ENCODE results near the gene JAG1.
"Not testable (repeated sequence)": the region's sequence is repeated elsewhere in the genome, so short reads cannot be mapped to it uniquely, and the experiment has no call there.

The JAG1 gene

DNA sequence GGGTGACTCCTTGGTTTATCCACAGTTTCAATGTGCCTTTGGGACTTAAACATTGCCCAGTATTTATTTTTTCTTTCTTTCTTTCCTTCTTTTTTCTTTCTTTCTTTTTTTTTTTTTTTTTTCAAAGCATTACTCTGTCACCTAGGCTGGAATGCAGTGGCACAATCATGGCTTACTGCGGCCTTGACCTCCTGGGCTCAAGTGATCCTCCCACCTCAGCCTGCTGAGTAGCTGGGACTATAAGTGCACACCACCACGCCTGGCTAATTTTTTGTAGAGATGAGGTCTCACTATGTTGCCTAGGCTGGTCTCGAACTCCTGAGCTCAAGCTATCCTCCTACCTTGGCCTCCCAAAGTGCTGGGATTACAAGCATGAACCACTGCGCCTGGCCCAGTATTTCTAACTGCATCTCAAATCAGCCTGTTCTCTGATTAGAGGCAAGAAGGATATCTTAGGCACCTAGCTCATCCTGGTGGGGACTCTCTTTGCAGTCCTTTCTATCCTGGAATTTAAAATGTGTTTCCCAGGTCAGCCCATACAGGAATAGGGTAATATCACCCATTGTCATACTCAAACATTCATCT, 56.2 kb downstream of the JAG1 start:
- H3K9me3 ChIP-seq (ENCODE audit: control insufficient read depth, low read length); H3K4me3 ChIP-seq (ENCODE audit: low read length); DNase-seq (ENCODE audit: low read depth); H3K9ac ChIP-seq (ENCODE audit: low read length); H3K27me3 ChIP-seq (replicated peaks; ENCODE audit: control insufficient read depth, insufficient read depth, low read length); H3K36me3 ChIP-seq (ENCODE audit: control insufficient read depth, insufficient read depth, low read length, severe bottlenecking): not testable (repeated sequence)
- peaks cover 17% of the 10 kb centered on the region for H3K4me1 ChIP-seq (ENCODE audit: control insufficient read depth, insufficient read depth, low read length)

DNA sequence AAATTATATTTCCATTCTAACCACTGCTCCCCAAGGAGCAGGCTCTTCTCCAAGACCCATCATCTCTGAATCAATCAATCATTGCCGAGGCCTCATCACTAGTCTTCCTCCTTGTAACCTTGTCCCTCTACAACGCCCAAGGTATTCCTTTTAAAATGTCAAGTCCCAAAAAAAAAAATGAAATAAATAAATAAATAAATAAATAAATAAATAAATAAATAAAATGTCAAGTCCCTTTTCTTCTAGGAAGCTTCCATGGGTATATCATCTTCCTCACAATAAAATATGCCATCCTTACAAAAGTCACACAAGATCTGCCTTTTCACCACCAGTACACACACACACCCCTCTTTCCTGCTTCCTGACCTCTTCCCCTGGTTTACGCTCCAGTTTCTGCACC, 57.6 kb downstream of the JAG1 start:
- Histone ChIP-seq H3K4me3 (ENCODE audit: low read length) (no peak overlapping the region), H3K27me3 (replicated peaks; ENCODE audit: control insufficient read depth, insufficient read depth, low read length) (no peaks in the 10 kb centered on the region), H3K9me3 (ENCODE audit: control insufficient read depth, low read length) (no peaks in the 10 kb centered on the region), H3K36me3 (ENCODE audit: control insufficient read depth, insufficient read depth, low read length, severe bottlenecking) (no peaks in the 10 kb centered on the region), H3K4me1 (ENCODE audit: control insufficient read depth, insufficient read depth, low read length) (peaks cover 11% of the 10 kb centered on the region), H3K9ac (ENCODE audit: low read length) (no peak overlapping the region)
- no peak for DNase-seq (ENCODE audit: low read depth)

DNA sequence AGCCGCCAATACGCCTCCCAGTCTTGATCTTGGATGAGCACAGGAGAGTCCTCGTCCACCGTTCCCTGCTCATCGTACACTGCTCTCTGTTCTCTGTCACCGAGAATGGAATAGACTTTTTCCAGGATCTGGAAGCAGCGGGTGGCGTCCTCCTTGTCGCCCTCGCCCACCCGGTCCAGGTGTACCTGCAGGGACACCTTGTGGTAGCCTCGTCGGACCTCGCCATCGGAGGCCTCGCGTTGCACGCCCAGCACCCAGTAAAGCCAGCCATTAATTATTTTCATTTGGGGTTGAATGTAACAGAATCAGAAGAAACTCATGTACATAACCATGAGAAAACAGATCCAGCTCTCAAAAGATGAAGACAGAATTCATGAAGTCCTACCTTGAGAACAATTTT, 59.9 kb downstream of the JAG1 start:
- H3K9me3 ChIP-seq (ENCODE audit: control insufficient read depth, low read length) = no peaks in the 10 kb centered on the region
- no peak overlapping the region for H3K4me3 ChIP-seq (ENCODE audit: low read length)
- H3K27me3 ChIP-seq (replicated peaks; ENCODE audit: control insufficient read depth, insufficient read depth, low read length) = no peaks in the 10 kb centered on the region
- no peaks in the 10 kb centered on the region for H3K36me3 ChIP-seq (ENCODE audit: control insufficient read depth, insufficient read depth, low read length, severe bottlenecking)
- peaks cover 17% of the 10 kb centered on the region for H3K4me1 ChIP-seq (ENCODE audit: control insufficient read depth, insufficient read depth, low read length)
- no peak overlapping the region for H3K9ac ChIP-seq (ENCODE audit: low read length)
- no peak for DNase-seq (ENCODE audit: low read depth)

DNA sequence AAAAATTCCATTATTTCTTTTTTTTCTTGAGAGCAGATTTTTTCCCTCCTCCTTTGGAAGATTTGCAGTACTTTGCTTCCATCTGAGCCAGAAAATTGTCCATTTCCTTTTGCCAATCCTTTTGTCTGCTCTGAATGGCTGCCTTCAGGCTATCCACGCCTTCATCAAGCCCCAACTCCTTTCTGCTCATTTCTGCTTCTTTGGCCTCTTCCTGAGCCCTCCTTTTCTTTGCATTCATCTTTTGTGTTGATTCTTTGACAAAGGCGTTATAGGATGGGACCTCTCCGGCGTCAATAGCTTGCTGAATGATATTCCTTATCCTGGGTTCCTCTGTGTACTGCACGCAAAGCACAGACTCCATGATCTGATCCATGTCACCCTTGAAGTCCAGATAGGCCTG, 60.4 kb downstream of the JAG1 start:
- not testable (repeated sequence) for H3K36me3 ChIP-seq (ENCODE audit: control insufficient read depth, insufficient read depth, low read length, severe bottlenecking); H3K4me3 ChIP-seq (ENCODE audit: low read length); H3K9ac ChIP-seq (ENCODE audit: low read length); H3K9me3 ChIP-seq (ENCODE audit: control insufficient read depth, low read length); H3K27me3 ChIP-seq (replicated peaks; ENCODE audit: control insufficient read depth, insufficient read depth, low read length); DNase-seq (ENCODE audit: low read depth)
- peaks cover 19% of the 10 kb centered on the region for H3K4me1 ChIP-seq (ENCODE audit: control insufficient read depth, insufficient read depth, low read length)

DNA sequence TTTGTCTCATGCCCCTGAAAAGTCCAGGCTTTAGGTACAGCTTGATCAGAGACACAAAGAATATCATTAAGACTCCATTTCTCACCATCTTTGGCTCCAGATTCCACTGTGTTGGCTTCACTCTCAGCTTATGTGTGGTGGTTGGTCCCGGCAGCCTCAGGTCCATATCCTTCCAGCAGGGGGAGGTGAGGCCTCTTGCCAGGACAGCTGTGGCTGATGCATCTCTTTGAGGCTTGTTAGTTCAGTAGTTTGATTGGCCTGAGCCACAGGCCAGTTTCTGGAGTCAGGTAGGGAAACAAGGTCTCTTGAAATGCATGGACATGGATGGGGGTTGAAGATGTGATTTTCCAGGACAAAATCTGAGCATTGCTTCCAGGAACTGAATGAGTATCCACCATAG, 62.4 kb downstream of the JAG1 start:
- H3K9ac ChIP-seq (ENCODE audit: low read length) = no peak overlapping the region
- no peak for DNase-seq (ENCODE audit: low read depth)
- H3K9me3 ChIP-seq (ENCODE audit: control insufficient read depth, low read length) = no peaks in the 10 kb centered on the region
- no peaks in the 10 kb centered on the region for H3K36me3 ChIP-seq (ENCODE audit: control insufficient read depth, insufficient read depth, low read length, severe bottlenecking)
- H3K27me3 ChIP-seq (replicated peaks; ENCODE audit: control insufficient read depth, insufficient read depth, low read length) = no peaks in the 10 kb centered on the region
- no peak overlapping the region for H3K4me3 ChIP-seq (ENCODE audit: low read length)
- peaks cover 19% of the 10 kb centered on the region for H3K4me1 ChIP-seq (ENCODE audit: control insufficient read depth, insufficient read depth, low read length)

DNA sequence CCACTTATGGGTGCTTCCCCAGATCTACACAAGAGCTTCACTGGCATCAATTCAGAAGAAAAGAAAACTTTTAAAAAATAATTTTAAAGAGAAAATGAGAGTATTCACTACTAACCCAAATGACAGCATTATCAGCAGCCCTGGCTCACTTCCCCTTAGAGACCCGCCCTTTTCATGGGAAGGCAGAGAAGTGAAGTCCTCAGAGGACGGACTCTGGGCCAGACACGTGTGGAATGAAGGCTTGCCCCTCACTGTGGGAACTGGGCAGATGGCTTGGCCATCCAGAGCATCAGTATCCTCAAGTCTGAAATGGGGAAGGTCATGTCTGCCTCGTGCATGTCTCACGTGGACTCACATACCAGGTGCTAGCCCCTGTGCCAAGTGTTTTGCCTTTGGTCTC, 63.5 kb downstream of the JAG1 start:
- Histone ChIP-seq H3K9ac (ENCODE audit: low read length) (peak overlapping the region; percentile 71), H3K27me3 (replicated peaks; ENCODE audit: control insufficient read depth, insufficient read depth, low read length) (no peaks in the 10 kb centered on the region), H3K36me3 (ENCODE audit: control insufficient read depth, insufficient read depth, low read length, severe bottlenecking) (no peaks in the 10 kb centered on the region), H3K9me3 (ENCODE audit: control insufficient read depth, low read length) (no peaks in the 10 kb centered on the region), H3K4me1 (ENCODE audit: control insufficient read depth, insufficient read depth, low read length) (peaks cover 26% of the 10 kb centered on the region), H3K4me3 (ENCODE audit: low read length) (no peak overlapping the region)
- no peak for DNase-seq (ENCODE audit: low read depth)

DNA sequence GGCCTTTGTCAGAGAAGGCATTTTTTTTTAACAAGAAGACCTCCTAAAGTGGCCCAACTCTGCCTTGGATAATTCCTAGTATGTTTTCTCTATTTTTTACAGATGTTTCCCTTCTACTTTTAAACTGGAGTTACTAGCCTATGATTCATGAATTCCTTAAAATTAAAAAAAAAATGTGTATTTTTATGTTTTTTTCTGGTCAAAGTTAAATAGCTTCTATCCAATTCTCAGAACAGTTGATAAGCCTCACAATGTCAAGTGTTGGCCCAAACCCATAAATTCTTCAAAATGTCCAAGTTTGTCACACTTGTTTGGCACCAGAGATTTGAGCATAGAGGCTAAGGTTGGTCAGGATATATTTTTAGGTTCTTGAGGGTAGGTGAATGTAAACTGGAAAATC, 64.0 kb downstream of the JAG1 start:
- Histone ChIP-seq H3K36me3 (ENCODE audit: control insufficient read depth, insufficient read depth, low read length, severe bottlenecking) (no peaks in the 10 kb centered on the region), H3K27me3 (replicated peaks; ENCODE audit: control insufficient read depth, insufficient read depth, low read length) (no peaks in the 10 kb centered on the region), H3K9ac (ENCODE audit: low read length) (peak overlapping the region; percentile 71), H3K4me3 (ENCODE audit: low read length) (peak overlapping the region; percentile 61), H3K4me1 (ENCODE audit: control insufficient read depth, insufficient read depth, low read length) (peaks cover 31% of the 10 kb centered on the region), H3K9me3 (ENCODE audit: control insufficient read depth, low read length) (no peaks in the 10 kb centered on the region)
- peak; percentile 65 for DNase-seq (ENCODE audit: low read depth)

DNA sequence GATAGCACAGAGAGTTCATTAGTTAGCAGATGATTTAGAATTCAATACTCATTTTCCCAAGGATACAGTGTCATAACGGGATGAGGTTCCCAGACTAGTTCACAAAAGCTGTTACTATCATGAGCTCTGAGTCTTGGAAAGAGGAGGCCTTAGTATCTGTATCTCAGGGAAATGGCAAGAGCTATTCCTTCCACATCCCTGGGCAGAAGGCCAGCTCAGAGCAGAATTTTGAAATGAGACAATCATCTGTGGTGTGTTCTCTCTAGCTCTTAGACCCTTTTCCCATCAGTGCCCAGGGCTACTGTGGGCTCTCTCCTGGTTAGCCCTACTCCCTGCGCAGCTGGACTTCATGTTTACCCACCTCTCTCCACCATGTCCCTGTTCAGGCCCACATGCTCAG, 64.5 kb downstream of the JAG1 start:
- peak overlapping the region; percentile 61 for H3K4me3 ChIP-seq (ENCODE audit: low read length)
- no peaks in the 10 kb centered on the region for H3K9me3 ChIP-seq (ENCODE audit: control insufficient read depth, low read length)
- H3K27me3 ChIP-seq (replicated peaks; ENCODE audit: control insufficient read depth, insufficient read depth, low read length) = no peaks in the 10 kb centered on the region
- no peaks in the 10 kb centered on the region for H3K36me3 ChIP-seq (ENCODE audit: control insufficient read depth, insufficient read depth, low read length, severe bottlenecking)
- DNase-seq (ENCODE audit: low read depth) = peak; percentile 76
- H3K9ac ChIP-seq (ENCODE audit: low read length) = peak overlapping the region; percentile 71
- peaks cover 34% of the 10 kb centered on the region for H3K4me1 ChIP-seq (ENCODE audit: control insufficient read depth, insufficient read depth, low read length)

DNA sequence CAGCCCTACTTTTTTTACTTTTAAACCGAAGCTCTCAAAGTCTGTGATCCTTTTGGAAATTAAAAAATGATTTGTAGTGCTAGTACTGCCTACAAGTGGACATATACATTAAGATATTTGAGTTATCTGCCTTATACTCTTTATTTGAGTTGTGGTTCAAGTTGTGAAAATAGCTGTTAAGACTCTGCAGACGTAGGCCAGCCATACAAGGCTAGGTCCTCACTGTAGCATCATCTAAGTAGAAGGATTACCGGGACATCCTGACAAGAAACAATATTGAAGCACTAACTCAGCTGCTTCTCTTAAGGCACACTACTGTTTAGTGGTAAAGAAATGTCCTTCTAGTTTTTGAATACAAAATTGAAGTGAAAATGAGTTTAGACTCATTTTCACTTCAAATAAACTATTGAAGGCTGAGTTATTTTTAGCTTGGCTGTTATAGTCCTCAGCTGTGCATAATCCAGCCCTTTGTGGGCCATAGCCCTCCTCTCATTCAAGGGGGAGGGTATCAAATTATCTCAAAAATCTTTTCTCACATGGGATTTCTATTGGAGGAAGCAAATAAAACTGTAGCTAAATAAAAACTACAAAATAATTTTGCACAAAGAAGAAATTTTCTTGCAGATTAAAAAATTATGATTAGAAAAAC, 68.1 kb downstream of the JAG1 start:
- Histone ChIP-seq H3K4me1 (ENCODE audit: control insufficient read depth, insufficient read depth, low read length) (peaks cover 43% of the 10 kb centered on the region), H3K27me3 (replicated peaks; ENCODE audit: control insufficient read depth, insufficient read depth, low read length) (no peaks in the 10 kb centered on the region), H3K4me3 (ENCODE audit: low read length) (peak overlapping the region; percentile 75), H3K36me3 (ENCODE audit: control insufficient read depth, insufficient read depth, low read length, severe bottlenecking) (no peaks in the 10 kb centered on the region), H3K9me3 (ENCODE audit: control insufficient read depth, low read length) (no peaks in the 10 kb centered on the region), H3K9ac (ENCODE audit: low read length) (peak overlapping the region; percentile 60)
- DNase-seq (ENCODE audit: low read depth) = no peak

DNA sequence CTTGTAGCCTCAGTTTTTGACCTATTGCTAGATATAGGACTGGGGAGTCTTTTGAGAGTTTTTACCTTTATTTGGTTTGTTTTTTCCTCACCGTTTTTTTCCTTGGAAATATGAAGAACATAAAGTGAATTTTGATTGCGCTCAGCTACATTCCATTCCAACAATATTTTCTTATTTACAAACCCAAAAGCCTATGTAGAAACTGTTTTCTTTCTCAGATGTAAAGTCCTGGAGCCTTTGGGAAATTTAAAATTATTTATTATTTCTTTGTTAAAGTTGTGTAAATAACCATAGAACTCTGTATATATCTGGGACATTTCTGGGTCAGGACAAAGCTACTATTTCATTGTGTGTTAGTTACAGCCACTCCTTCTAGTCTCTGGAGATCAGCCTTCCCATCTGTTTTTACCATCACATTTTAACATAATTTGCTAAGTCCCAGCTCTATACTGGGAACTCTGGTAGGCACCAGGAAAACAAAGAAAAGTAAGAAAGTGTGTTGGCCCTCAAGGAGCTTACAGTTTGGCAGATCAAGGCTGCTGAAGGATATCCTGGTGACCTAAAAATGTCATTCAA, 68.8 kb downstream of the JAG1 start:
- Histone ChIP-seq H3K9me3 (ENCODE audit: control insufficient read depth, low read length) (no peaks in the 10 kb centered on the region), H3K36me3 (ENCODE audit: control insufficient read depth, insufficient read depth, low read length, severe bottlenecking) (no peaks in the 10 kb centered on the region), H3K4me1 (ENCODE audit: control insufficient read depth, insufficient read depth, low read length) (peaks cover 36% of the 10 kb centered on the region), H3K27me3 (replicated peaks; ENCODE audit: control insufficient read depth, insufficient read depth, low read length) (no peaks in the 10 kb centered on the region), H3K4me3 (ENCODE audit: low read length) (peak overlapping the region; percentile 75), H3K9ac (ENCODE audit: low read length) (peak overlapping the region; percentile 60)
- DNase-seq (ENCODE audit: low read depth) = peak; percentile 47

DNA sequence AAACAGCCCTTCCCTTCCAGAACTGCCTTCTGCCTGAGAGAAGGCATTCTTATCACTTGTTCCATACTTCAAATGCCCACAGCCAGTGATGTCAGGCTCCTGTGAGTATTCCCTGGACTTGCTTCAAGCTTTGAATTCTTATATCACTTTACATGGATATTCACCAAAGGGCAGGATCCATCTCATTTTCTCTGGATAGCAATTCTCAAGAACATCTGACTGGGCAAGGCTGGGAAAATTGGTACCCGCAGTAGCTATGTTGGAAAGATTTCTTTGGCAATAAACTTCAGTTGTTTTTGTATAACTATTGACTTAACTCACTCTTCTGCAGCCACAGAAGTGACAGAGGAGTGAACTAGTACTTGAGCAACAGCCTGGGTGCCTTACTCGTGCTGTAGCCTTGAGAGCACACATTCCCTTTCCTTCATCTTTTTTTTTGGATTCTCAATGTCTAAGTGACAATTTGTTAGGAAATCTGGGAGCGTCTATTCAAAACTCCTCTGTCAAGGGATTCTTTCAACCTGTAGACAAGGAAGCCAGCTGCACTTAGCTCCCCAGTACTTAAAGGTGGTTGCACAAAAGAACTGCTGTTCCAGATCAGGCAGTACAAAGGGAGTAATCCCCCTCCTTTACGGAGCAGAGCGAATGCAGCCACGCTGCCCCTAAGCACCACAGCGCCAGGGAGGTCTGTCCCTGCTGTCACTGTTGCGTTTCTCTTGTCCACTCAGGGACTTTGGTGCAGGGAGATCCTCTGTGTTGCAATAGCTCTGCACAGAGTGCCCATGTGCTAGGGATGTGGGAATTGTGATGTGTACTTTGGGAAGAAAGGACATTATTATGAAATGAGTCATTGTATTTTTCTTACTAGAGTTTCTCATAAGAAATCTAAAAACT, 69.6 kb downstream of the JAG1 start:
- Histone ChIP-seq H3K9me3 (ENCODE audit: control insufficient read depth, low read length) (no peaks in the 10 kb centered on the region), H3K4me3 (ENCODE audit: low read length) (peak overlapping the region; percentile 75), H3K27me3 (replicated peaks; ENCODE audit: control insufficient read depth, insufficient read depth, low read length) (no peaks in the 10 kb centered on the region), H3K36me3 (ENCODE audit: control insufficient read depth, insufficient read depth, low read length, severe bottlenecking) (no peaks in the 10 kb centered on the region), H3K4me1 (ENCODE audit: control insufficient read depth, insufficient read depth, low read length) (peaks cover 29% of the 10 kb centered on the region), H3K9ac (ENCODE audit: low read length) (peak overlapping the region; percentile 75)
- DNase-seq (ENCODE audit: low read depth) = peak; percentile 95
